NT2/D1 (cell line): Measurements from ENCODE around the gene YEATS4.

Experiments used
- SUZ12 ChIP-seq: IDR thresholded peaks from 2 replicates; pipeline ENCODE4 v1.6.1; 2011; ENCODE audit not compliant: insufficient read length, insufficient read depth; ENCODE audit errors: extremely low read depth
- YY1 ChIP-seq: IDR thresholded peaks from 2 replicates; pipeline ENCODE4 v1.6.1; 2011; ENCODE audit not compliant: insufficient read length, insufficient read depth

GRCh38 chr12:69438539-69438938, 79.0 kb downstream of the YEATS4 start:
- TF ChIP-seq YY1 (no peak), SUZ12 (no peak)
